ENCODE results near the gene TMUB2.

Gene TMUB2

GRCh38 chr17:44202756-44203155, 16.0 kb downstream of the TMUB2 start:
- no peak for DNase-seq (ENCODE audit: low spot score)

GRCh38 chr17:44203731-44204440, 17.1 kb downstream of the TMUB2 start:
- no peak for DNase-seq (ENCODE audit: low spot score)

GRCh38 chr17:44204441-44204882, 17.7 kb downstream of the TMUB2 start:
- no peak for DNase-seq (ENCODE audit: low spot score)

GRCh38 chr17:44205962-44206824, 19.4 kb downstream of the TMUB2 start:
- no peak for DNase-seq (ENCODE audit: low spot score)

- DNase-seq (ENCODE audit: low spot score) = no peak
Observed at GRCh38 chr17:44206825-44207155, 20.0 kb downstream of the TMUB2 start.

- DNase-seq (ENCODE audit: low spot score) = no peak
Observed at GRCh38 chr17:44207319-44207718, 20.5 kb downstream of the TMUB2 start.

GRCh38 chr17:44207743-44208142, 21.0 kb downstream of the TMUB2 start:
- DNase-seq (ENCODE audit: low spot score) = no peak

- no peak for DNase-seq (ENCODE audit: low spot score)
Observed at GRCh38 chr17:44209786-44210341, 23.1 kb downstream of the TMUB2 start.

- peak; percentile 90 for DNase-seq (ENCODE audit: low spot score)
Observed at GRCh38 chr17:44210342-44211192, 23.8 kb downstream of the TMUB2 start.

GRCh38 chr17:44211281-44212265, 24.8 kb downstream of the TMUB2 start:
- no peak for DNase-seq (ENCODE audit: low spot score)

- no peak for DNase-seq (ENCODE audit: low spot score)
Observed at GRCh38 chr17:44212507-44213402, 26.0 kb downstream of the TMUB2 start.

GRCh38 chr17:44213403-44214229, 26.8 kb downstream of the TMUB2 start:
- no peak for DNase-seq (ENCODE audit: low spot score)

GRCh38 chr17:44214230-44214494, 27.4 kb downstream of the TMUB2 start:
- no peak for DNase-seq (ENCODE audit: low spot score)

- DNase-seq (ENCODE audit: low spot score) = no peak
Observed at GRCh38 chr17:44214896-44215295, 28.1 kb downstream of the TMUB2 start.

- DNase-seq (ENCODE audit: low spot score) = no peak
Observed at GRCh38 chr17:44216173-44216572, 29.4 kb downstream of the TMUB2 start.

- DNase-seq (ENCODE audit: low spot score) = no peak
Observed at GRCh38 chr17:44216694-44217093, 29.9 kb downstream of the TMUB2 start.

- DNase-seq (ENCODE audit: low spot score) = no peak
Observed at GRCh38 chr17:44217738-44218343, 31.1 kb downstream of the TMUB2 start.

GRCh38 chr17:44218344-44219107, 31.8 kb downstream of the TMUB2 start:
- peak; percentile 95 for DNase-seq (ENCODE audit: low spot score)
